K562 (cell line): ENCODE results near the gene RYR3. TPM values are rescaled to one million over a fixed set of nuclear protein-coding genes. Genes with fewer than 3 reads are reported as not detected.

Source experiments
- ATAC-seq: fragments of 200-7000 bp; cut with Tn5 transposase; 3 replicates; pipeline ENCODE4 v1.9.1; 2020; ENCODE audit warnings: moderate library complexity
- BruUV-seq: library from RNA; stranded (reverse); fragments of 400-500 nt; replicated peaks from 2 replicates; lab custom pipeline; 2021; lab: Mats Ljungman, UMichigan
- CTCF ChIA-PET: fragments of 300-600 bp; formaldehyde crosslinking; extraction: SDS; loops from one replicate; lab custom pipeline; 2021; ENCODE audit warnings: low intra/inter-chr PET ratio; lab: Yijun Ruan, JAX
- POLR2A ChIA-PET: fragments of 300-600, 350-650 bp; sonication (Branson Sonifier 250); formaldehyde crosslinking; extraction: SDS; loops from one replicate; lab custom pipeline; 2021; ENCODE audit warnings: antibody characterized with exemption, inconsistent platforms; lab: Yijun Ruan, JAX
- DNase-seq, 4 experiments: peaks; one replicate each; pipeline versions ENCODE4 v3.0.0 to v3.0.0-alpha.2; 2011 to 2018; ENCODE audit warnings: low spot score in 3 of 4, mixed read lengths in 3 of 4; ENCODE audit errors: extremely low read depth in 1 of 4
- FAIRE-seq: peaks from 2 replicates; lab custom pipeline; 2011; peaks lifted over from hg19 to GRCh38; lab: Jason Lieb, UNC
- H2AFZ ChIP-seq: 2 replicates; pipeline ENCODE4 v1.6.0; 2011; ENCODE audit warnings: low read depth, low read length, control low read depth, inconsistent platforms
- H3K27ac ChIP-seq: fragments of 200-600 bp; 3 replicates; pipeline ENCODE4 v1.8.0; 2011; ENCODE audit warnings: low read depth, mild to moderate bottlenecking, control low read depth, inconsistent platforms, low read length, moderate library complexity, mixed read lengths; ENCODE audit errors: extremely low read depth
- H3K27me3 ChIP-seq, 2 experiments: fragments of 300-600 bp in 1 of 2; 2 replicates in 1 of 2; 3 replicates in 1 of 2; pipeline versions ENCODE4 v1.6.0 to v1.8.0; 2011; ENCODE audit warnings: inconsistent platforms in 2 of 2, low read length in 2 of 2, mild to moderate bottlenecking in 1 of 2, mixed read lengths in 1 of 2, moderate library complexity in 1 of 2; ENCODE audit not compliant: control insufficient read depth in 2 of 2, insufficient read depth in 2 of 2
- H3K36me3 ChIP-seq: fragments of 300-600 bp; 3 replicates; pipeline ENCODE4 v1.8.0; 2011; ENCODE audit warnings: mild to moderate bottlenecking, low read length, inconsistent platforms; ENCODE audit not compliant: control insufficient read depth, insufficient read depth
- H3K4me1 ChIP-seq, 2 experiments: fragments of 200-600 bp in 1 of 2; replicated peaks in 1 of 2; 2 replicates in 1 of 2; 3 replicates in 1 of 2; pipeline versions ENCODE4 v1.5.1 to v1.8.0; 2011; ENCODE audit warnings: inconsistent platforms in 2 of 2, low read length in 2 of 2, mild to moderate bottlenecking in 1 of 2, mixed read lengths in 1 of 2, moderate library complexity in 1 of 2; ENCODE audit not compliant: control insufficient read depth in 2 of 2, insufficient read depth in 2 of 2
- H3K4me2 ChIP-seq: 2 replicates; pipeline ENCODE4 v1.6.1; 2011; ENCODE audit warnings: low read length, control low read depth, inconsistent platforms, mixed read lengths; ENCODE audit not compliant: insufficient read depth
- H3K4me3 ChIP-seq: fragments of 200-600 bp; sonication (generic), shearing (Covaris generic); 2 replicates; pipeline ENCODE4 v1.5.1; 2016; ENCODE audit warnings: control low read depth, inconsistent platforms
- H3K79me2 ChIP-seq: fragments of 200-600 bp; 3 replicates; pipeline ENCODE4 v1.8.0; 2011; ENCODE audit warnings: low read length, inconsistent platforms; ENCODE audit not compliant: control insufficient read depth, insufficient read depth
- H3K9ac ChIP-seq, 2 experiments: 2 replicates each; pipeline versions ENCODE4 v1.6.0 to v1.6.1; 2011; ENCODE audit warnings: low read depth in 2 of 2, low read length in 2 of 2, control low read depth in 1 of 2, inconsistent platforms in 1 of 2, mild to moderate bottlenecking in 1 of 2, mixed read lengths in 1 of 2; ENCODE audit not compliant: insufficient read depth in 1 of 2
- H3K9me1 ChIP-seq: one replicate; pipeline ENCODE4 v1.6.0; 2011; ENCODE audit warnings: inconsistent platforms, mild to moderate bottlenecking, low read length, moderate library complexity; ENCODE audit not compliant: control insufficient read depth, insufficient read depth
- H3K9me3 ChIP-seq: replicated peaks from 2 replicates; pipeline ENCODE4 v1.5.1; 2011; ENCODE audit warnings: low read depth, low read length, inconsistent platforms; ENCODE audit not compliant: control insufficient read depth, insufficient read depth
- H4K20me1 ChIP-seq: replicated peaks from 2 replicates; pipeline ENCODE4 v1.6.1; 2011; ENCODE audit warnings: low read length, inconsistent platforms, mixed read lengths; ENCODE audit not compliant: control insufficient read depth, insufficient read depth
- CLOCK ChIP-seq: fragments of 250-450 bp; sonication (Bioruptor Pico); IDR thresholded peaks from 2 replicates; pipeline ENCODE4 v1.4.0; 2020; ENCODE audit warnings: mild to moderate bottlenecking, moderate library complexity, borderline replicate concordance
- DDX20 ChIP-seq: fragments of 450-650 bp; IDR thresholded peaks from 2 replicates; pipeline ENCODE4 v1.6.1; 2016; ENCODE audit warnings: missing genetic modification characterization, low read depth, mild to moderate bottlenecking, missing compliant biosample characterization, moderate library complexity
- GABPB1 ChIP-seq: sonication (generic); formaldehyde crosslinking; IDR thresholded peaks from 2 replicates; pipeline ENCODE4 v1.8.0; 2022; ENCODE audit warnings: mild to moderate bottlenecking, missing genetic modification reagents
- MEIS2 ChIP-seq: fragments of 450-650 bp; IDR thresholded peaks from 2 replicates; pipeline ENCODE4 v1.6.1; 2014; ENCODE audit warnings: mild to moderate bottlenecking; ENCODE audit not compliant: partially characterized antibody
- RHOXF2B ChIP-seq: fragments of 250-450 bp; sonication (Bioruptor Pico); conservative IDR thresholded peaks from 2 replicates; pipeline ENCODE4 v1.5.1; 2021
- SPI1 ChIP-seq: IDR thresholded peaks from 2 replicates; pipeline ENCODE4 v1.6.1; 2011; ENCODE audit warnings: low read depth, low read length, control low read depth, borderline replicate concordance
- TAF1 ChIP-seq: IDR thresholded peaks from 2 replicates; pipeline ENCODE4 v1.6.1; 2011; ENCODE audit warnings: mild to moderate bottlenecking, low read length, moderate library complexity; ENCODE audit not compliant: insufficient read depth, control insufficient read depth, severe bottlenecking; ENCODE audit errors: extremely low read depth
- ZNF583 ChIP-seq: fragments of 250-450 bp; sonication (Bioruptor Pico); IDR thresholded peaks from 2 replicates; pipeline ENCODE4 v1.4.0; 2020
- whole genome bisulfite sequencing: fragments of 100-300 bp; shearing (Covaris generic); methylation state at CpG from one replicate; pipeline ENCODE4 v1.1.6; 2016; ENCODE audit warnings: low coverage, mixed read lengths; ENCODE audit not compliant: insufficient coverage; ENCODE audit errors: missing lambda C conversion rate; 5-methylcytosine and 5-hydroxymethylcytosine counted together
- in situ Hi-C: fragments of 300-500 bp; cut with MboI; formaldehyde crosslinking; loops from 4 replicates; pipeline ENCODE4 v1.15.0; 2018; ENCODE audit warnings: inconsistent platforms, mixed read lengths
- intact Hi-C: fragments of 100-400 bp; cut with micrococcal nuclease; formaldehyde crosslinking; loops from 2 replicates; pipeline ENCODE4 v1.14.2; 2022
- polyA plus RNA-seq, 8 experiments: library from polyadenylated mRNA; depleted of rRNA in 4 of 8; stranded (reverse) in 5 of 8; unstranded in 3 of 8; fragments of >200 nt; fragmentation: Nextera tagmentation in 2 of 8; fragmentation: Illumina TruSeq in 1 of 8; extraction: Ambion mirVana in 2 of 8; extraction: Trizol in 1 of 8; gene quantifications; 2 replicates each; pipeline versions ENCODE4 v1.2.1 to v1.2.3, GENCODE V29; 2011 to 2014; ENCODE audit warnings: inconsistent platforms in 1 of 8, missing spikeins in 1 of 8
- total RNA-seq, 7 experiments: library from RNA; depleted of rRNA in 6 of 7; stranded (reverse); fragments of >200 nt in 6 of 7; fragmentation: Illumina TruSeq in 2 of 7; extraction: Trizol in 2 of 7; gene quantifications; 2 replicates each; pipeline versions ENCODE4 v1.2.1 to v1.2.3, GENCODE V29; 2011 to 2021; ENCODE audit warnings: low replicate concordance in 1 of 7
- TF ChIP-seq, protein P1 (sequence below): sonication (generic); formaldehyde crosslinking; IDR thresholded peaks from 2 replicates; pipeline ENCODE4 v1.8.1; 2023; ENCODE audit warnings: mild to moderate bottlenecking, missing genetic modification reagents

The RYR3 gene
- total and polyA plus RNA-seq, 9 of the 15 experiments (the other 6 are each of a cell fraction or from before 2014, with no cell fraction given), result 0.04 TPM; not detected in 8

DNA sequence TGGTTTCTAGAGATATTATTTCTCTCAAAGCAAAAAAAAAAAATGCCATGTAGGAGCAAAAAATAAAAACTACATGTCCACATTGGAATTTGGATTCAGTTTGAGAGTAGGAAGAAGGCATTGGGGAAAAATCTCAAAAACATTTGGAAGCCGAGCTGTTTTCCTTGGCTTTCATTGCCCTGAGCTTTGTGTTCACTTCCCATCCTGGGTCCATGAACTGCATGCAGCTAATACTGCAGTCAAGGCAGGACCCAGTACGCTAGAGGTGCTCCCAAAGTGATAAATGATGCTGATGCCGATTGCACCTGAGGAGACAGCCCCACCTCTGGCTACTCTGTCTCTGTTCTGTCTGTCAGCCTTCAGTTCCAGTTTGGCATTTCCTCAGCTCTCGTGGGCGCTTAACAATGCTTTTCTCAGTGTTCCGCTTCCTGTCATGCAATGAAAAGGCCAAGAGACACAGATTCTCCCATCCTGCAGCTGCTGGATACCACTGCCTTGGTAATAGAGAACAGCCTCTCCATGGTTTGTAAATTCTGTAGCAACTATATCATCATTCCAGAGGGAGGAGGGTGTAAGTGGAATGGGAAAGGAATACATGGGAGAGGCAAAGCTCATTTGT, 181.8 kb downstream of the RYR3 start:
- H2AFZ ChIP-seq, result no peak overlapping the region
- ATAC-seq (no peak), DNase-seq (no peak), FAIRE-seq (no peak)
- H3K4me2 ChIP-seq, result no peak overlapping the region
- ChIA-PET CTCF (no interaction called here), POLR2A (no interaction called here)
- TF ChIP-seq, protein P1, sequence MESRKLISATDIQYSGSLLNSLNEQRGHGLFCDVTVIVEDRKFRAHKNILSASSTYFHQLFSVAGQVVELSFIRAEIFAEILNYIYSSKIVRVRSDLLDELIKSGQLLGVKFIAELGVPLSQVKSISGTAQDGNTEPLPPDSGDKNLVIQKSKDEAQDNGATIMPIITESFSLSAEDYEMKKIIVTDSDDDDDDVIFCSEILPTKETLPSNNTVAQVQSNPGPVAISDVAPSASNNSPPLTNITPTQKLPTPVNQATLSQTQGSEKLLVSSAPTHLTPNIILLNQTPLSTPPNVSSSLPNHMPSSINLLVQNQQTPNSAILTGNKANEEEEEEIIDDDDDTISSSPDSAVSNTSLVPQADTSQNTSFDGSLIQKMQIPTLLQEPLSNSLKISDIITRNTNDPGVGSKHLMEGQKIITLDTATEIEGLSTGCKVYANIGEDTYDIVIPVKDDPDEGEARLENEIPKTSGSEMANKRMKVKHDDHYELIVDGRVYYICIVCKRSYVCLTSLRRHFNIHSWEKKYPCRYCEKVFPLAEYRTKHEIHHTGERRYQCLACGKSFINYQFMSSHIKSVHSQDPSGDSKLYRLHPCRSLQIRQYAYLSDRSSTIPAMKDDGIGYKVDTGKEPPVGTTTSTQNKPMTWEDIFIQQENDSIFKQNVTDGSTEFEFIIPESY (CRISPR knock-in tag), result no peak
- TF ChIP-seq MEIS2 (no peak), RHOXF2B (CRISPR knock-in tag) (no peak)
- no peaks in the 10 kb centered on the region for H3K4me1 ChIP-seq
- no peak overlapping the region for H3K27ac ChIP-seq
- WGBS, result 0% methylated on average over 6 of the region's 6 CpGs
- no peaks in the 10 kb centered on the region for H3K36me3 ChIP-seq
- no TSS peak for BruUV-seq
- intact Hi-C loops, result no loop called here
- no peaks in the 10 kb centered on the region for H3K9me3 ChIP-seq
- H3K4me3 ChIP-seq, result no peak overlapping the region
- no peaks in the 10 kb centered on the region for H3K9me1 ChIP-seq
- H4K20me1 ChIP-seq, result no peaks in the 10 kb centered on the region
- H3K27me3 ChIP-seq, result no peaks in the 10 kb centered on the region
- no peaks in the 10 kb centered on the region for H3K79me2 ChIP-seq
- in situ Hi-C loops, result no loop called here
- H3K9ac ChIP-seq, result no peak overlapping the region

- no peak for FAIRE-seq
- Histone ChIP-seq H3K36me3 (no peaks in the 10 kb centered on the region), H4K20me1 (no peaks in the 10 kb centered on the region), H3K4me1 (no peaks in the 10 kb centered on the region), H2AFZ (no peak overlapping the region), H3K79me2 (no peaks in the 10 kb centered on the region), H3K27ac (no peak overlapping the region), H3K9me1 (no peaks in the 10 kb centered on the region), H3K4me3 (no peak overlapping the region), H3K27me3 (no peaks in the 10 kb centered on the region), H3K9me3 (no peaks in the 10 kb centered on the region), H3K9ac (no peak overlapping the region), H3K4me2 (no peak overlapping the region)
- CTCF ChIA-PET, result no interaction called here
- in situ Hi-C loops (no loop called here), intact Hi-C loops (no loop called here)
- ATAC-seq, result no peak
- no TSS peak for BruUV-seq
- DNase-seq, result no peak
- POLR2A ChIA-PET, result interaction anchor here (0.6 kb wide), 1 partner anchor 294 kb away, joined by 4 read pairs; no protein-coding TSS in a partner anchor
- no peak for TF ChIP-seq SPI1
- no peak for TF ChIP-seq TAF1
- TF ChIP-seq CLOCK (CRISPR knock-in tag), result no peak
- TF ChIP-seq GABPB1 (CRISPR knock-in tag), result no peak
- TF ChIP-seq ZNF583 (CRISPR knock-in tag), result no peak
- TF ChIP-seq DDX20, result no peak
Measured at GRCh38 chr15:33494306-33494705, 183.5 kb downstream of the RYR3 start.
